ENCODE measurements around the gene APBA3. TPM values are rescaled to one million over a fixed set of nuclear protein-coding genes. Genes with fewer than 3 reads are reported as not detected.

The APBA3 gene
- total and polyA plus RNA-seq, 7 experiments from 2014 or later: 30.7 to 77.3 (median 62.3) TPM

- Mint-ChIP-seq H3K4me1 (peaks cover 0 to 20% (median 6%) of the 10 kb centered on the region in 7 donors), H3K27ac (no peak overlapping the region), H3K4me3 (no peak overlapping the region), H3K27me3 (peaks cover 0 to 38% (median 0%) of the 10 kb centered on the region in 5 donors), H3K9me3 (no peaks in the 10 kb centered on the region), H3K36me3 (peaks cover 0 to 8% (median 0%) of the 10 kb centered on the region in 5 donors)
- DNase-seq (no peak), ATAC-seq (no peak)
- H3K4me1 ChIP-seq (ENCODE audit: control insufficient read depth in 2 of 2, insufficient read depth in 2 of 2, low read length in 2 of 2): peaks cover 9 to 14% of the 10 kb centered on the region in 2 donors
- intact Hi-C loops (cut with micrococcal nuclease): no loop called here
- no peaks in the 10 kb centered on the region for H3K36me3 ChIP-seq (ENCODE audit: control insufficient read depth in 2 of 3, insufficient read depth in 3 of 3, low read length in 3 of 3)
- no peak overlapping the region for H3K27ac ChIP-seq (ENCODE audit: low read depth, low read length)
- POLR2A ChIA-PET: interaction anchor here (1.3 kb wide), 1 partner anchor 12 kb away, joined by 4 read pairs; no protein-coding TSS in a partner anchor
- H3K4me3 ChIP-seq (ENCODE audit: low read length): no peak overlapping the region
- CTCF ChIA-PET: interaction anchor here (0.7 kb wide), 1 partner anchor 38 kb away, joined by 3 read pairs; no protein-coding TSS in a partner anchor
- no peaks in the 10 kb centered on the region for H3K9me3 ChIP-seq (ENCODE audit: control insufficient read depth in 2 of 3, low read length in 3 of 3)
- H3K27me3 ChIP-seq (ENCODE audit: control insufficient read depth in 2 of 2, insufficient read depth in 2 of 2, low read length in 2 of 2): peaks cover 0 to 3% of the 10 kb centered on the region in 2 donors
These were observed 35.7 kb downstream of the APBA3 start for GRCh38 chr19:3725640-3726310.

DNA sequence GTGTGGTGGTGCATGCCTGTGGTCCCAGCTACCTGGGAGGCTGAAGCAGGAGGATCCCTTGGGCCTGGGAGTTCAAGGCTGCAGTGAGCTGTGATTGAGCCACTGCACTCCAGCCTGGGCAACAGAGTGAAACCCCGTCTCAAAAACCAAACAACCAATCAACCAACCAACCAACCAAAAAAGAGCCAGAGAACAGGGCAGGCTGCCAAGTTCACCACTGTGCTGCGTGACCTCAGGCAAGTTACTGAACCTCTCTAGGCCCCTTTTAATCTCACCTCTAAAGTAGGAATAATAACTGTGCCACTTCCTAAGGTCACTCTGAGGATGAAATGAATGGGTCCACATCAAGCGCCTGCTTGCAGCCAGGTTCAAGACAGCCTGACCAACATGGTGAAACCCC, 36.4 kb downstream of the APBA3 start:
- ChIA-PET POLR2A (interaction anchor here (1.1 to 1.3 kb wide), 2 partner anchors 13 to 14 kb away, joined by 4 to 5 read pairs; no protein-coding TSS in a partner anchor), CTCF (interaction anchor here (0.6 to 1.1 kb wide), 3 partner anchors 33 to 71 kb away, joined by 3 read pairs; no protein-coding TSS in a partner anchor)
- H3K9me3 Mint-ChIP-seq: no peaks in the 10 kb centered on the region
- intact Hi-C loops (cut with micrococcal nuclease): no loop called here
- no peak for ATAC-seq
- H3K9me3 ChIP-seq (ENCODE audit: control insufficient read depth in 2 of 3, low read length in 3 of 3): no peaks in the 10 kb centered on the region
- H3K4me3 ChIP-seq (ENCODE audit: low read length): no peak overlapping the region
- H3K36me3 Mint-ChIP-seq: peaks cover 0 to 4% (median 0%) of the 10 kb centered on the region in 5 donors
- no peak for DNase-seq
- H3K4me1 Mint-ChIP-seq: peaks cover 0 to 21% (median 8%) of the 10 kb centered on the region in 7 donors
- peaks cover 0 to 44% (median 0%) of the 10 kb centered on the region in 5 donors for H3K27me3 Mint-ChIP-seq
- H3K4me1 ChIP-seq (ENCODE audit: control insufficient read depth in 2 of 2, insufficient read depth in 2 of 2, low read length in 2 of 2): peaks cover 9 to 15% of the 10 kb centered on the region in 2 donors
- H3K27ac Mint-ChIP-seq: peak overlapping the region in 3 of 9 donors; percentile 39 to 70 (median 70)
- H3K36me3 ChIP-seq (ENCODE audit: control insufficient read depth in 2 of 3, insufficient read depth in 3 of 3, low read length in 3 of 3): no peaks in the 10 kb centered on the region
- no peak overlapping the region for H3K4me3 Mint-ChIP-seq
- peaks cover 0 to 3% of the 10 kb centered on the region in 2 donors for H3K27me3 ChIP-seq (ENCODE audit: control insufficient read depth in 2 of 2, insufficient read depth in 2 of 2, low read length in 2 of 2)
- H3K27ac ChIP-seq (ENCODE audit: low read depth, low read length): no peak overlapping the region

GRCh38 chr19:3723883-3724282, 37.6 kb downstream of the APBA3 start:
- Mint-ChIP-seq H3K36me3 (no peaks in the 10 kb centered on the region), H3K27ac (peak overlapping the region in 2 of 9 donors; percentile 12 to 57), H3K27me3 (peaks cover 0 to 54% (median 0%) of the 10 kb centered on the region in 5 donors), H3K4me3 (no peak overlapping the region), H3K9me3 (no peaks in the 10 kb centered on the region), H3K4me1 (peaks cover 0 to 21% (median 8%) of the 10 kb centered on the region in 7 donors)
- ChIA-PET CTCF (interaction anchor here (0.9 to 1.1 kb wide), 2 partner anchors 34 to 98 kb away, joined by 3 read pairs; no protein-coding TSS in a partner anchor), POLR2A (interaction anchor here (0.6 kb wide), 1 partner anchor 38 kb away, joined by 6 read pairs; the partner anchor contains the start of genes APBA3 and MRPL54)
- intact Hi-C loops (cut with micrococcal nuclease): no loop called here
- Histone ChIP-seq H3K36me3 (ENCODE audit: control insufficient read depth in 2 of 3, insufficient read depth in 3 of 3, low read length in 3 of 3) (no peaks in the 10 kb centered on the region), H3K4me1 (ENCODE audit: control insufficient read depth in 2 of 2, insufficient read depth in 2 of 2, low read length in 2 of 2) (peaks cover 9 to 15% of the 10 kb centered on the region in 2 donors), H3K27me3 (ENCODE audit: control insufficient read depth in 2 of 2, insufficient read depth in 2 of 2, low read length in 2 of 2) (peaks cover 0 to 3% of the 10 kb centered on the region in 2 donors), H3K4me3 (ENCODE audit: low read length) (no peak overlapping the region), H3K9me3 (ENCODE audit: control insufficient read depth in 2 of 3, low read length in 3 of 3) (no peaks in the 10 kb centered on the region), H3K27ac (ENCODE audit: low read depth, low read length) (no peak overlapping the region)
- DNase-seq (no peak), ATAC-seq (no peak)

GRCh38 chr19:3723110-3723488, 38.4 kb downstream of the APBA3 start:
- no peak overlapping the region for H3K27ac ChIP-seq (ENCODE audit: low read depth, low read length)
- no peak overlapping the region for H3K4me3 ChIP-seq (ENCODE audit: low read length)
- peak overlapping the region in 6 of 10 donors; percentile 10 to 86 (median 46) for H3K4me3 Mint-ChIP-seq
- no peak for DNase-seq
- no peak for ATAC-seq
- no peaks in the 10 kb centered on the region for H3K9me3 Mint-ChIP-seq
- H3K27me3 ChIP-seq (ENCODE audit: control insufficient read depth in 2 of 2, insufficient read depth in 2 of 2, low read length in 2 of 2): peaks cover 0 to 3% of the 10 kb centered on the region in 2 donors
- intact Hi-C loops (cut with micrococcal nuclease): no loop called here
- peaks cover 0 to 21% (median 8%) of the 10 kb centered on the region in 7 donors for H3K4me1 Mint-ChIP-seq
- no peaks in the 10 kb centered on the region for H3K36me3 Mint-ChIP-seq
- peaks cover 0 to 54% (median 0%) of the 10 kb centered on the region in 5 donors for H3K27me3 Mint-ChIP-seq
- peak overlapping the region in 4 of 9 donors; percentile 9 to 65 (median 26) for H3K27ac Mint-ChIP-seq
- H3K36me3 ChIP-seq (ENCODE audit: control insufficient read depth in 2 of 3, insufficient read depth in 3 of 3, low read length in 3 of 3): no peaks in the 10 kb centered on the region
- CTCF ChIA-PET: no interaction called here
- no peaks in the 10 kb centered on the region for H3K9me3 ChIP-seq (ENCODE audit: control insufficient read depth in 2 of 3, low read length in 3 of 3)
- POLR2A ChIA-PET: interaction anchor here (0.8 kb wide), 1 partner anchor 38 kb away, joined by 3 read pairs; no protein-coding TSS in a partner anchor
- peaks cover 9 to 15% of the 10 kb centered on the region in 2 donors for H3K4me1 ChIP-seq (ENCODE audit: control insufficient read depth in 2 of 2, insufficient read depth in 2 of 2, low read length in 2 of 2)

DNA sequence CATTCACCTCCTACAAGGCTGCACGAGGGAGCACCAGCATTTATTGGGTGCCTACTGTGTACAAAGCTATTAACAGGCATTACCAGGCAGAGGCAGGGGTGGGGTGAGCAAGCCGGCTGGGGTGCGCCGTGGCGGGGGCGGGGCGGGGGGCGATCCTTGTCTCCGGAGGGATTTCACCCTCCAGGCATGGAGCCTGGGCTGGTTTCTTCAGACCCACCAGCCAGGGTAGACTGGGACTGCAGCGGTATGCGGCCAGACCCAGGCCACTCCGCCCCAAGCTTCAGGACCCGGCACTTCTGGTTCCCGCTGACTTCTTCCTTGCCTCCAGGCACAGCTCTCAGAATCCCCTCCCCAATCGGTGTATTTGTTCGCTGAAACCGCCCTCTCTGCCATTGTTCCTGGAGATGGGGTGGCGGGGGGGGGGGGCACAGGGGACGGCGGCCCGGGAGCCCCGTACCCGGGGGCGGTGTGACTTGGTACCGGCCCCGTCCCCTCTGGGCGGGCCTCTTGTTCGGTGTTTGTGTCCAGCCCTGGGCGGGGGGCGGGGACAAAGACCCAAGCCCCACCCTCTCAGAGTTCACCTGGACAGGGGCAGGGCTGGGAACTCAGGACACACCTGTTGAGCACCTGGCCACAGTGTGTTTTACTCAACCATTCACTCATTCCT, 38.9 kb downstream of the APBA3 start:
- Histone ChIP-seq H3K9me3 (ENCODE audit: control insufficient read depth in 2 of 3, low read length in 3 of 3) (no peaks in the 10 kb centered on the region), H3K4me3 (ENCODE audit: low read length) (peak overlapping the region; percentile 61), H3K4me1 (ENCODE audit: control insufficient read depth in 2 of 2, insufficient read depth in 2 of 2, low read length in 2 of 2) (peaks cover 9 to 15% of the 10 kb centered on the region in 2 donors), H3K36me3 (ENCODE audit: control insufficient read depth in 2 of 3, insufficient read depth in 3 of 3, low read length in 3 of 3) (no peaks in the 10 kb centered on the region), H3K27ac (ENCODE audit: low read depth, low read length) (no peak overlapping the region), H3K27me3 (ENCODE audit: control insufficient read depth in 2 of 2, insufficient read depth in 2 of 2, low read length in 2 of 2) (peaks cover 0 to 3% of the 10 kb centered on the region in 2 donors)
- ChIA-PET POLR2A (interaction anchor here (0.5 to 2.0 kb wide), 5 partner anchors 38 to 524 kb away, joined by 3 to 15 read pairs (median 3); partner anchors contain the start of genes APBA3, MRPL54 and YJU2), CTCF (interaction anchor here (2.3 kb wide), 1 partner anchor 40 kb away, joined by 9 read pairs; the partner anchor contains the start of gene MRPL54)
- peaks cover 0 to 21% (median 8%) of the 10 kb centered on the region in 7 donors for H3K4me1 Mint-ChIP-seq
- no peaks in the 10 kb centered on the region for H3K9me3 Mint-ChIP-seq
- peak overlapping the region in 6 of 9 donors; percentile 9 to 87 (median 57) for H3K27ac Mint-ChIP-seq
- no peaks in the 10 kb centered on the region for H3K36me3 Mint-ChIP-seq
- H3K27me3 Mint-ChIP-seq: peaks cover 0 to 54% (median 0%) of the 10 kb centered on the region in 5 donors
- no peak for DNase-seq
- intact Hi-C loops (cut with micrococcal nuclease): no loop called here
- no peak for ATAC-seq
- H3K4me3 Mint-ChIP-seq: peak overlapping the region in 9 of 10 donors; percentile 76 to 87 (median 81)

GRCh38 chr19:3721887-3722442, 39.5 kb downstream of the APBA3 start:
- H3K36me3 Mint-ChIP-seq: no peaks in the 10 kb centered on the region
- CTCF ChIA-PET: interaction anchor here (2.3 kb wide), 1 partner anchor 41 kb away, joined by 9 read pairs; the partner anchor contains the start of gene MRPL54
- intact Hi-C loops (cut with micrococcal nuclease): loop anchor here in 1 of 2 donors (1.0 to 2.0 kb wide), 2 partner anchors 21 to 40 kb away; partner anchors contain the start of genes MRPL54 and PIP5K1C
- Histone ChIP-seq H3K9me3 (ENCODE audit: control insufficient read depth in 2 of 3, low read length in 3 of 3) (no peaks in the 10 kb centered on the region), H3K36me3 (ENCODE audit: control insufficient read depth in 2 of 3, insufficient read depth in 3 of 3, low read length in 3 of 3) (no peaks in the 10 kb centered on the region), H3K4me3 (ENCODE audit: low read length) (peak overlapping the region; percentile 61), H3K4me1 (ENCODE audit: control insufficient read depth in 2 of 2, insufficient read depth in 2 of 2, low read length in 2 of 2) (peaks cover 9 to 15% of the 10 kb centered on the region in 2 donors), H3K27ac (ENCODE audit: low read depth, low read length) (no peak overlapping the region), H3K27me3 (ENCODE audit: control insufficient read depth in 2 of 2, insufficient read depth in 2 of 2, low read length in 2 of 2) (peaks cover 0 to 3% of the 10 kb centered on the region in 2 donors)
- H3K9me3 Mint-ChIP-seq: no peaks in the 10 kb centered on the region
- H3K4me3 Mint-ChIP-seq: peak overlapping the region in 9 of 10 donors; percentile 76 to 87 (median 81)
- DNase-seq (no peak), ATAC-seq (no peak)
- POLR2A ChIA-PET: interaction anchor here (0.7 to 2.0 kb wide), 4 partner anchors 34 to 194 kb away, joined by 3 to 15 read pairs (median 4); partner anchors contain the start of genes APBA3 and MRPL54
- peak overlapping the region in 5 of 9 donors; percentile 41 to 87 (median 71) for H3K27ac Mint-ChIP-seq
- H3K4me1 Mint-ChIP-seq: peaks cover 0 to 21% (median 8%) of the 10 kb centered on the region in 7 donors
- H3K27me3 Mint-ChIP-seq: peaks cover 0 to 54% (median 0%) of the 10 kb centered on the region in 5 donors
